Spleen (tissue), 7 donors: ENCODE results near the gene FRAS1.

ENCODE experiments used
- CTCF ChIP-seq, 11 experiments: fragments of 200-600 bp in 7 of 11; fragments of 450-650 bp in 4 of 11; sonication (generic) in 4 of 11; IDR thresholded peaks in 8 of 11; conservative IDR thresholded peaks in 3 of 11; 1 replicate in 7 of 11; 2 replicates in 4 of 11; pipeline versions ENCODE4 v1.4.0 to v1.8.0; 2016 to 2021; ENCODE audit warnings: antibody characterized with exemption in 11 of 11, inconsistent platforms in 4 of 11, mild to moderate bottlenecking in 1 of 11
- POLR2A ChIP-seq, 3 donors: fragments of 450-650 bp; IDR thresholded peaks; one replicate each; pipeline ENCODE4 v1.5.1; 2017; ENCODE audit warnings: antibody characterized with exemption in 3 of 3, mild to moderate bottlenecking in 1 of 3
- donor health status: DM: no; HTN: no; CAD: no; lungs with moderate emphysema.
- donor health status: DM: no; HTN: no; CAD: no.
- donor health status: DM: no; HTN: no; CAD: no.

GRCh38 chr4:78268597-78268996, 211.5 kb downstream of the FRAS1 start:
- no peak for TF ChIP-seq POLR2A (IDR thresholded peaks at IDR 0.05)
- TF ChIP-seq CTCF (IDR thresholded peaks at IDR 0.05 in 8 of 11, conservative IDR thresholded peaks at IDR 0.05 in 3 of 11) = no peak
